Thoracic aorta (tissue), 2 donors: Measurements from ENCODE around the gene MLLT6. TPM values are rescaled to one million over a fixed set of nuclear protein-coding genes. Genes with fewer than 3 reads are reported as not detected.

Experiments used
- ATAC-seq: fragments of 150-250 bp; one replicate; pipeline ENCODE4 v1.8.0; 2017; ENCODE audit warnings: low read depth; ENCODE audit not compliant: insufficient number of reproducible peaks, low FRiP score
- DNase-seq: peaks from one replicate; pipeline ENCODE4 v3.0.0-alpha.2; 2020; ENCODE audit warnings: low spot score
- H3K27ac ChIP-seq, 2 donors: fragments of 200-600 bp; sonication (generic); 1 replicate in 1 of 2; 2 replicates in 1 of 2; pipeline ENCODE4 v1.5.1; 2016; ENCODE audit warnings: mild to moderate bottlenecking in 2 of 2, moderate library complexity in 2 of 2
- H3K27me3 ChIP-seq: fragments of 200-600 bp; sonication (generic); replicated peaks from 2 replicates; pipeline ENCODE4 v1.6.0; 2016; ENCODE audit warnings: mild to moderate bottlenecking; ENCODE audit not compliant: insufficient read depth
- H3K36me3 ChIP-seq: fragments of 200-600 bp; sonication (generic); one replicate; pipeline ENCODE4 v1.5.1; 2016
- H3K4me1 ChIP-seq, 2 donors: fragments of 200-600 bp; sonication (generic); 1 replicate in 1 of 2; 2 replicates in 1 of 2; pipeline versions ENCODE4 v1.5.1 to v1.6.0; 2016; ENCODE audit warnings: low read depth in 2 of 2, mild to moderate bottlenecking in 1 of 2; ENCODE audit not compliant: control insufficient read depth in 1 of 2
- H3K4me3 ChIP-seq: fragments of 200-600 bp; sonication (generic); 2 replicates; pipeline ENCODE4 v1.5.1; 2016; ENCODE audit warnings: mild to moderate bottlenecking
- H3K9me3 ChIP-seq: fragments of 200-600 bp; sonication (generic); 2 replicates; pipeline ENCODE4 v1.5.1; 2016
- CTCF ChIP-seq: fragments of 200-600 bp; sonication (generic); IDR thresholded peaks from one replicate; pipeline ENCODE4 v1.5.1; 2019; ENCODE audit warnings: antibody characterized with exemption
- total RNA-seq, 2 donors: library from RNA; depleted of rRNA; stranded (reverse); fragments of >200 nt; gene quantifications; one replicate each; pipeline versions ENCODE4 v1.1.0 to v1.2.3, GENCODE V29; 2016

MLLT6 gene
- total RNA-seq, 2 donors from 2014 or later: 113 to 201 TPM

GRCh38 chr17:38751144-38751807 lies 46.2 kb downstream of the MLLT6 start:
- H3K36me3 ChIP-seq: peaks cover 6% of the 10 kb centered on the region
- peak overlapping the region; percentile 92 for H3K4me3 ChIP-seq
- no peaks in the 10 kb centered on the region for H3K9me3 ChIP-seq
- DNase-seq (no peak), ATAC-seq (no peak)
- peaks cover 27 to 45% of the 10 kb centered on the region in 2 donors for H3K4me1 ChIP-seq
- peak overlapping the region; percentile 85 to 88 for H3K27ac ChIP-seq
- no peak for TF ChIP-seq CTCF
- no peaks in the 10 kb centered on the region for H3K27me3 ChIP-seq

- H3K9me3 ChIP-seq: no peaks in the 10 kb centered on the region
- no peak for TF ChIP-seq CTCF
- DNase-seq (no peak), ATAC-seq (peak; percentile 50)
- peaks cover 22 to 39% of the 10 kb centered on the region in 2 donors for H3K4me1 ChIP-seq
- no peaks in the 10 kb centered on the region for H3K27me3 ChIP-seq
- peaks cover 8% of the 10 kb centered on the region for H3K36me3 ChIP-seq
- peak overlapping the region; percentile 85 to 88 for H3K27ac ChIP-seq
- peak overlapping the region; percentile 92 for H3K4me3 ChIP-seq
These were observed 46.8 kb downstream of the MLLT6 start for GRCh38 chr17:38751808-38752307.

- Histone ChIP-seq H3K27ac (peak within 1 kb of the TSS; percentile 85 to 92), H3K27me3 (no peaks in the 10 kb centered on the region), H3K4me1 (peaks cover 17 to 36% of the 10 kb centered on the region in 2 donors), H3K4me3 (peak within 1 kb of the TSS; percentile 92), H3K36me3 (peaks cover 13% of the 10 kb centered on the region), H3K9me3 (no peaks in the 10 kb centered on the region)
- DNase-seq (peak; percentile 96), ATAC-seq (peak; percentile 92)
- no peak for TF ChIP-seq CTCF
These were observed 47.4 kb downstream of the MLLT6 start, which contains the start of gene PSMB3 for GRCh38 chr17:38752308-38753070. Gene PSMB3 (plus strand): TSS chr17:38752741. CDS start chr17:38752827, 86 bp downstream.

- no peak for TF ChIP-seq CTCF
- H3K36me3 ChIP-seq: peaks cover 19% of the 10 kb centered on the region
- ATAC-seq: no peak
- no peak for DNase-seq
- no peaks in the 10 kb centered on the region for H3K9me3 ChIP-seq
- H3K4me3 ChIP-seq: peak overlapping the region; percentile 92
- no peaks in the 10 kb centered on the region for H3K27me3 ChIP-seq
- peak overlapping the region; percentile 82 to 92 for H3K27ac ChIP-seq
- H3K4me1 ChIP-seq: peaks cover 17 to 36% of the 10 kb centered on the region in 2 donors
These were observed 48.0 kb downstream of the MLLT6 start for GRCh38 chr17:38753071-38753506.

- H3K4me1 ChIP-seq: no peaks in the 10 kb centered on the region
- no peak overlapping the region for H3K27ac ChIP-seq
- ATAC-seq (no peak), DNase-seq (no peak)
- H3K9me3 ChIP-seq: no peaks in the 10 kb centered on the region
- TF ChIP-seq CTCF: no peak
- no peaks in the 10 kb centered on the region for H3K27me3 ChIP-seq
- H3K36me3 ChIP-seq: peaks cover 72% of the 10 kb centered on the region
- no peak overlapping the region for H3K4me3 ChIP-seq
These were observed 56.5 kb downstream of the MLLT6 start for GRCh38 chr17:38761612-38762011.
